Thyroid gland (tissue), 4 donors: Measurements from ENCODE around the gene PLEKHM3. TPM values are rescaled to one million over a fixed set of nuclear protein-coding genes. Genes with fewer than 3 reads are reported as not detected.
A peak's percentile ranks its signal among the peaks of the same experiment; 100 is the strongest.

Source experiments
- DNase-seq, 2 donors: peaks; one replicate each; pipeline ENCODE4 v3.0.0-alpha.2; 2019
- H3K27ac ChIP-seq, 3 donors: fragments of 200-600 bp; sonication (generic); 1 replicate in 2 of 3; 2 replicates in 1 of 3; pipeline ENCODE4 v1.5.1; 2016 to 2019; ENCODE audit warnings: mild to moderate bottlenecking in 1 of 3, moderate library complexity in 1 of 3
- H3K27me3 ChIP-seq: fragments of 200-600 bp; sonication (generic); one replicate; pipeline ENCODE4 v1.5.1; 2019
- H3K36me3 ChIP-seq, 2 donors: fragments of 200-600 bp; sonication (generic); one replicate each; pipeline ENCODE4 v1.5.1; 2016 to 2019
- H3K4me1 ChIP-seq, 2 donors: fragments of 200-600 bp; sonication (generic); one replicate each; pipeline ENCODE4 v1.5.1; 2017 to 2019
- H3K4me3 ChIP-seq, 3 donors: fragments of 200-600 bp; sonication (generic); replicated peaks in 1 of 3; 1 replicate in 2 of 3; 2 replicates in 1 of 3; pipeline ENCODE4 v1.5.1; 2016; ENCODE audit warnings: mild to moderate bottlenecking in 1 of 3
- H3K9me3 ChIP-seq: fragments of 200-600 bp; sonication (generic); one replicate; pipeline ENCODE4 v1.5.1; 2017
- POLR2A ChIP-seq, 2 donors: fragments of 450-650 bp; IDR thresholded peaks; one replicate each; pipeline ENCODE4 v1.6.1; 2017; ENCODE audit warnings: antibody characterized with exemption in 2 of 2, mild to moderate bottlenecking in 2 of 2, moderate library complexity in 1 of 2
- WGBS, 2 donors: methylation state at CpG; one replicate each; pipeline ENCODE4 v1.1.5; 2017; 5-methylcytosine and 5-hydroxymethylcytosine counted together
- intact Hi-C: fragments of 100-400 bp; cut with DNase I; formaldehyde crosslinking; loops from one replicate; pipeline ENCODE4 v1.15.1; 2023
- total RNA-seq, 4 donors: library from RNA; depleted of rRNA; stranded (reverse); fragments of >200 nt; gene quantifications; one replicate each; pipeline ENCODE4 v1.2.3, GENCODE V29; 2016
- TF ChIP-seq, protein P1 (sequence below), 6 experiments: fragments of 200-600 bp in 3 of 6; fragments of 450-650 bp in 3 of 6; sonication (generic) in 3 of 6; IDR thresholded peaks; one replicate each; pipeline ENCODE4 v1.5.1; 2016 to 2019; ENCODE audit warnings: antibody characterized with exemption in 6 of 6, mild to moderate bottlenecking in 2 of 6, inconsistent platforms in 1 of 6, moderate library complexity in 1 of 6

The PLEKHM3 gene
- total RNA-seq, 4 donors from 2014 or later, result 42.2 to 53.0 (median 44.5) TPM

GRCh38 chr2:207847807-207848544, 177.4 kb downstream of the PLEKHM3 start:
- no peak for DNase-seq
- H3K9me3 ChIP-seq, result no peaks in the 10 kb centered on the region
- 80 to 84% methylated on average over 4 of the region's 4 CpGs for WGBS, 2 donors
- TF ChIP-seq, protein P1, sequence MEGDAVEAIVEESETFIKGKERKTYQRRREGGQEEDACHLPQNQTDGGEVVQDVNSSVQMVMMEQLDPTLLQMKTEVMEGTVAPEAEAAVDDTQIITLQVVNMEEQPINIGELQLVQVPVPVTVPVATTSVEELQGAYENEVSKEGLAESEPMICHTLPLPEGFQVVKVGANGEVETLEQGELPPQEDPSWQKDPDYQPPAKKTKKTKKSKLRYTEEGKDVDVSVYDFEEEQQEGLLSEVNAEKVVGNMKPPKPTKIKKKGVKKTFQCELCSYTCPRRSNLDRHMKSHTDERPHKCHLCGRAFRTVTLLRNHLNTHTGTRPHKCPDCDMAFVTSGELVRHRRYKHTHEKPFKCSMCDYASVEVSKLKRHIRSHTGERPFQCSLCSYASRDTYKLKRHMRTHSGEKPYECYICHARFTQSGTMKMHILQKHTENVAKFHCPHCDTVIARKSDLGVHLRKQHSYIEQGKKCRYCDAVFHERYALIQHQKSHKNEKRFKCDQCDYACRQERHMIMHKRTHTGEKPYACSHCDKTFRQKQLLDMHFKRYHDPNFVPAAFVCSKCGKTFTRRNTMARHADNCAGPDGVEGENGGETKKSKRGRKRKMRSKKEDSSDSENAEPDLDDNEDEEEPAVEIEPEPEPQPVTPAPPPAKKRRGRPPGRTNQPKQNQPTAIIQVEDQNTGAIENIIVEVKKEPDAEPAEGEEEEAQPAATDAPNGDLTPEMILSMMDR (IDR thresholded peaks at IDR 0.05), result no peak
- TF ChIP-seq POLR2A (IDR thresholded peaks at IDR 0.05), result no peak
- intact Hi-C loops, result no loop called here
- H3K27ac ChIP-seq, result peak overlapping the region in 1 of 3 donors; percentile 4
- peaks cover 10 to 12% of the 10 kb centered on the region in 2 donors for H3K4me1 ChIP-seq
- H3K4me3 ChIP-seq, result no peak overlapping the region
- no peaks in the 10 kb centered on the region for H3K27me3 ChIP-seq
- H3K36me3 ChIP-seq, result no peaks in the 10 kb centered on the region

DNA sequence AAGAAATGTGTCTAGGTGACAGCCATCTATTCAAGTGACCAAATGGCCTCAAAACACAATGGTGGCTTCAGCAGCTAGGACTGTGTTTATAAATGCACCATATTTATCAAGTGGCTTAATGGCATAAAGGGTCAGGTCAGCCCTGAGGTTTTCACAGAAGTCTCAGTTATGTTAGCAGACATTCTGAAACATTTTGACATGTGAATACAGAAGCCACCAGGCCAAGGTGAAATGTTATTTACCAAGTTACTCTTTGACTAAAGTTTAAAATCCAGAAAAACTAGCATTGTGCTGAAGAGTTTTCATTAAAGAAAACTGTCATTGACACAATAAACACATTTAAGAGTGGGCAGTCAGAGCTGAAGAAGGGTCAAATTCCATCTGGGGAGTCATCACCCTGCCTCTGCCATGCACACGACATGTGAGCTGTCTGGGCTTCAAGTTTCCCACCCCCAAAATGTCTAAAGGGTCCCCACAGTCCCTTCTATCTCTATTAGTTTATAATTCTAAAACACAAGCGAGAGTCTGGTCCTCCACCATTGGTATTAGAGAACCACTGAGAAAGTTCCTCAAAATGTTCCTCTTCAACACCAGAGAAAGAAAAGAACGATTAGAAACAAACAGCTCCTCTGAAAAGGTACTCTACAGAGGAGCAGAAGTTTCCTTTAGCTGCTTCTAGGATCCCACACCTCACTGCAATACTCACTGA, 178.1 kb downstream of the PLEKHM3 start:
- intact Hi-C loops, result no loop called here
- H3K27me3 ChIP-seq, result no peaks in the 10 kb centered on the region
- 74 to 78% methylated on average over 3 of the region's 3 CpGs for WGBS, 2 donors
- no peak overlapping the region for H3K4me3 ChIP-seq
- DNase-seq, result no peak
- H3K27ac ChIP-seq, result peak overlapping the region in 1 of 3 donors; percentile 4
- H3K4me1 ChIP-seq, result peaks cover 10 to 12% of the 10 kb centered on the region in 2 donors
- H3K36me3 ChIP-seq, result no peaks in the 10 kb centered on the region
- no peak for TF ChIP-seq POLR2A (IDR thresholded peaks at IDR 0.05)
- TF ChIP-seq, protein P1 (IDR thresholded peaks at IDR 0.05), result no peak
- H3K9me3 ChIP-seq, result no peaks in the 10 kb centered on the region

DNA sequence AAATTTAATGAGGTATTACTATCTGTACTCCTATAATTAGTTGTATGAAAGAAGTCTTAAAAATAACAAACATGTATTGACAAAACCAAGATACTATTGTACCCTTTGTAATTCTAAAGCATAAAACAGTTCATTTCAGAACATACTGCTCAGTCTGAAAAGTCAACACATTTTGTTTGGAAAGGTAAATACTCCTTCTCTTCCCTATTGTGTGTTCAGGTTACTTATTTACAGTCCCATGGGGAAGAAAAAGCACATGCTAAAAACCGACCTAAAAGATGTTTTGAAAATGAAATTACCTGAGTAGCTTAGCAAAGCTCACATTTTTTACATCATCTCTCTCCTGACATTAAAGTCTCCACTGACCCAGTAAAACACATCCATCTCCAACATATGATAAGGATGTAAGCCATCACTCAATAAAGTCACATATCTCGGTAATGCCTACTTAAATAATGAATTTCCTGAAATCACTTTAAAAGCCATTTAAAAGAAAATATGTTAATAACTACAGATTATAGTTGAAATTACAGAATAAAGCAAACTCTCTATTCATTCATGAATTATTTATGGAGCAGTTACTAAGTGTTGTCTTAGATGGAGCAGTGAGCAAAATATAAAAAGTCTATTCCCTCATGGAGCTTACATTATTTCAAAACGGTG, 180.0 kb downstream of the PLEKHM3 start:
- H3K4me3 ChIP-seq, result no peak overlapping the region
- no peak for TF ChIP-seq POLR2A (IDR thresholded peaks at IDR 0.05)
- TF ChIP-seq, protein P1 (IDR thresholded peaks at IDR 0.05), result no peak
- H3K4me1 ChIP-seq, result peaks cover 7 to 11% of the 10 kb centered on the region in 2 donors
- no peaks in the 10 kb centered on the region for H3K36me3 ChIP-seq
- intact Hi-C loops, result no loop called here
- H3K27ac ChIP-seq, result no peak overlapping the region
- H3K9me3 ChIP-seq, result no peaks in the 10 kb centered on the region
- no peaks in the 10 kb centered on the region for H3K27me3 ChIP-seq
- WGBS, 2 donors, result 86 to 89% methylated on average over 3 of the region's 3 CpGs
- no peak for DNase-seq

GRCh38 chr2:207844648-207845047, 180.7 kb downstream of the PLEKHM3 start:
- intact Hi-C loops, result no loop called here
- Histone ChIP-seq H3K9me3 (no peaks in the 10 kb centered on the region), H3K36me3 (no peaks in the 10 kb centered on the region), H3K27ac (no peak overlapping the region), H3K4me1 (peaks cover 4% of the 10 kb centered on the region in 2 donors), H3K27me3 (no peaks in the 10 kb centered on the region), H3K4me3 (no peak overlapping the region)
- DNase-seq, result no peak
- 50 to 79% methylated on average over 2 of the region's 2 CpGs for WGBS, 2 donors
- TF ChIP-seq, protein P1 (IDR thresholded peaks at IDR 0.05), result no peak
- no peak for TF ChIP-seq POLR2A (IDR thresholded peaks at IDR 0.05)
